ENCODE measurements around the gene STX17. TPM values are rescaled to one million over a fixed set of nuclear protein-coding genes. Genes with fewer than 3 reads are reported as not detected.
"Not testable (repeated sequence)": the region's sequence is repeated elsewhere in the genome, so short reads cannot be mapped to it uniquely, and the experiment has no call there.

Gene STX17
- total RNA-seq, 4 donors from 2014 or later: 36.4 to 187 (median 40.7) TPM

- TF ChIP-seq, protein P1, sequence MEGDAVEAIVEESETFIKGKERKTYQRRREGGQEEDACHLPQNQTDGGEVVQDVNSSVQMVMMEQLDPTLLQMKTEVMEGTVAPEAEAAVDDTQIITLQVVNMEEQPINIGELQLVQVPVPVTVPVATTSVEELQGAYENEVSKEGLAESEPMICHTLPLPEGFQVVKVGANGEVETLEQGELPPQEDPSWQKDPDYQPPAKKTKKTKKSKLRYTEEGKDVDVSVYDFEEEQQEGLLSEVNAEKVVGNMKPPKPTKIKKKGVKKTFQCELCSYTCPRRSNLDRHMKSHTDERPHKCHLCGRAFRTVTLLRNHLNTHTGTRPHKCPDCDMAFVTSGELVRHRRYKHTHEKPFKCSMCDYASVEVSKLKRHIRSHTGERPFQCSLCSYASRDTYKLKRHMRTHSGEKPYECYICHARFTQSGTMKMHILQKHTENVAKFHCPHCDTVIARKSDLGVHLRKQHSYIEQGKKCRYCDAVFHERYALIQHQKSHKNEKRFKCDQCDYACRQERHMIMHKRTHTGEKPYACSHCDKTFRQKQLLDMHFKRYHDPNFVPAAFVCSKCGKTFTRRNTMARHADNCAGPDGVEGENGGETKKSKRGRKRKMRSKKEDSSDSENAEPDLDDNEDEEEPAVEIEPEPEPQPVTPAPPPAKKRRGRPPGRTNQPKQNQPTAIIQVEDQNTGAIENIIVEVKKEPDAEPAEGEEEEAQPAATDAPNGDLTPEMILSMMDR (IDR thresholded peaks at IDR 0.05): no peak
- TF ChIP-seq POLR2A (IDR thresholded peaks at IDR 0.05): no peak
- Histone ChIP-seq H3K27ac (no peak overlapping the region), H3K4me3 (no peak overlapping the region), H3K9me3 (no peaks in the 10 kb centered on the region), H3K4me1 (no peaks in the 10 kb centered on the region), H3K36me3 (peaks cover 0 to 31% (median 0%) of the 10 kb centered on the region in 3 donors), H3K27me3 (no peaks in the 10 kb centered on the region)
- DNase-seq: no peak
Observed at GRCh38 chr9:99986642-99987041, 80.2 kb downstream of the STX17 start.

GRCh38 chr9:99990508-99990907 lies 84.1 kb downstream of the STX17 start:
- not testable (repeated sequence) for DNase-seq, H3K9me3 ChIP-seq, H3K27me3 ChIP-seq, H3K4me1 ChIP-seq, H3K27ac ChIP-seq, H3K4me3 ChIP-seq
- H3K36me3 ChIP-seq: peaks cover 0 to 12% (median 0%) of the 10 kb centered on the region in 3 donors

DNA sequence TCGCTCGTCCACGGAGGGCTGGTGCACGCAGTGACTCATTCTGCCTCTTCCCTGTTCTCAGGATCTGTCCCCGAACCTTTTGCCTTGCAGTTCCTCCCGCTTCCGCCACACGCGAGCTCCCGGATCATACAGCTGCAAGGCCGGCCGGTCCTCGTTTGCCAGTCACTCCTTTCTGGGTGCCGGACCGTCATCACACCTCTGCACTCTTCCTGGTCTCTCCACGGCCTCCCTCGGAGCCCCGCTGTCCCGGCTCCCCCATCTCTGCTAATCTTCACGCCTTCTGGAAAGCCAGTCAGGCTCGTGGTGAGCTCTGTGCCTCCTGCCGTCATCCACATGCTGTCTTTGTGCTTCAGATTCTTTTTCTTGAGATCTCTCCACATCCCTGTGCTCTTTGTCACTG lies 91.8 kb downstream of the STX17 start:
- no peaks in the 10 kb centered on the region for H3K27me3 ChIP-seq
- H3K4me3 ChIP-seq: no peak overlapping the region
- H3K9me3 ChIP-seq: no peaks in the 10 kb centered on the region
- no peak for DNase-seq
- TF ChIP-seq POLR2A (IDR thresholded peaks at IDR 0.05): no peak
- TF ChIP-seq, protein P1 (IDR thresholded peaks at IDR 0.05): no peak
- H3K4me1 ChIP-seq: no peaks in the 10 kb centered on the region
- H3K27ac ChIP-seq: no peak overlapping the region
- peaks cover 0 to 11% (median 0%) of the 10 kb centered on the region in 3 donors for H3K36me3 ChIP-seq

GRCh38 chr9:99998866-99999265 lies 92.4 kb downstream of the STX17 start:
- no peak overlapping the region for H3K4me3 ChIP-seq
- no peak for TF ChIP-seq POLR2A (IDR thresholded peaks at IDR 0.05)
- TF ChIP-seq, protein P1 (IDR thresholded peaks at IDR 0.05): no peak
- H3K4me1 ChIP-seq: no peaks in the 10 kb centered on the region
- no peaks in the 10 kb centered on the region for H3K9me3 ChIP-seq
- peaks cover 0 to 17% (median 0%) of the 10 kb centered on the region in 3 donors for H3K36me3 ChIP-seq
- H3K27ac ChIP-seq: no peak overlapping the region
- H3K27me3 ChIP-seq: no peaks in the 10 kb centered on the region
- DNase-seq: peak in 1 of 3 donors; percentile 24

- H3K4me1 ChIP-seq: no peaks in the 10 kb centered on the region
- no peak overlapping the region for H3K27ac ChIP-seq
- no peak overlapping the region for H3K4me3 ChIP-seq
- H3K9me3 ChIP-seq: no peaks in the 10 kb centered on the region
- TF ChIP-seq, protein P1 (IDR thresholded peaks at IDR 0.05): no peak
- no peak for TF ChIP-seq POLR2A (IDR thresholded peaks at IDR 0.05)
- H3K27me3 ChIP-seq: no peaks in the 10 kb centered on the region
- H3K36me3 ChIP-seq: peaks cover 0 to 27% (median 0%) of the 10 kb centered on the region in 3 donors
- DNase-seq: no peak
Observed at GRCh38 chr9:99999797-100000196, 93.3 kb downstream of the STX17 start.

DNA sequence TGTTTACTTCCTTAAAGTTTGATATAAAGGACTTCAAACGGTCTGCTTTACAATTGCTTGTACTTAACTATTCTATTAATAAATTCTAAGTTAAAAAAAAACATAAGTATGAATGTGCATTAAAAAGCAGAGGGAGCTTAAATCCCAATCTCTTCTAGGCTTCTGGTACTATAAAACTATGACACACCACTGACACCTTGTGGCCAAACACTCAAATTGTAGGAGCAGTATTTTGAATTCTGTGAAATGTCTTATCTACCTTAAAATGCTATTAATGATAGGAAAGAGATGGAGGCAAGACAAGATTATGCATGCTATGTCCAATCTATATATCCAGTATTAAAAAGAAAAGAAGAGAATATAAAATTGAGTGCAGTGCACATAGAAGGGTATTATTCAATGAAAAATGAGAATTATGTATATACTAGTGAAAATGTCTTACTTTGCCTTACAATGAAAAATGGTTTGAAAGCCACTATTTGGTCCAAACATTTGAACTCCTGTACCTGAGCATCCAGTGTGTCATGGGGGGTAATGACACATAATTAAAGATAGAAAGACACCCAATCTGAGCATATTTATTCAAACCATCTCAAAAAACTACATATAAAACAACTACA lies 104.7 kb downstream of the STX17 start:
- DNase-seq: peak in 1 of 3 donors; percentile 58
- peaks cover 0 to 30% (median 0%) of the 10 kb centered on the region in 3 donors for H3K36me3 ChIP-seq

More for the DNA sequence above, 104.7 kb downstream of the STX17 start:
- Histone ChIP-seq H3K27me3 (no peaks in the 10 kb centered on the region), H3K27ac (no peak overlapping the region), H3K4me1 (no peaks in the 10 kb centered on the region), H3K9me3 (no peaks in the 10 kb centered on the region), H3K4me3 (no peak overlapping the region)
- no peak for TF ChIP-seq POLR2A (IDR thresholded peaks at IDR 0.05)
- TF ChIP-seq, protein P1 (IDR thresholded peaks at IDR 0.05): peak; percentile 16 to 74 (median 64)
